Glutamatergic neuron (in vitro differentiated cells): ENCODE data around the gene RNPS1. TPM values are rescaled to one million over a fixed set of nuclear protein-coding genes. Genes with fewer than 3 reads are reported as not detected.
A peak's percentile ranks its signal among the peaks of the same experiment; 100 is the strongest.

ENCODE experiments used
- DNase-seq: peaks from one replicate; pipeline ENCODE4 v3.0.0; 2022
- H3K27ac Mint-ChIP-seq: one replicate; pipeline ENCODE4 v1.8.0; 2020; ENCODE audit warnings: mild to moderate bottlenecking, mixed read lengths, inconsistent platforms; ENCODE audit not compliant: unreplicated experiment
- H3K27me3 Mint-ChIP-seq: one replicate; pipeline ENCODE4 v1.8.0; 2020; ENCODE audit warnings: mild to moderate bottlenecking, moderate library complexity, mixed read lengths, inconsistent platforms; ENCODE audit not compliant: unreplicated experiment
- H3K36me3 Mint-ChIP-seq: one replicate; pipeline ENCODE4 v1.8.0; 2020; ENCODE audit warnings: mild to moderate bottlenecking, mixed read lengths, inconsistent platforms; ENCODE audit not compliant: unreplicated experiment
- H3K4me1 Mint-ChIP-seq: one replicate; pipeline ENCODE4 v1.8.0; 2020; ENCODE audit warnings: mild to moderate bottlenecking, low read depth, mixed read lengths, inconsistent platforms; ENCODE audit not compliant: unreplicated experiment
- H3K4me3 Mint-ChIP-seq: one replicate; pipeline ENCODE4 v1.8.0; 2020; ENCODE audit warnings: mild to moderate bottlenecking, mixed read lengths, inconsistent platforms; ENCODE audit not compliant: unreplicated experiment
- H3K9me3 Mint-ChIP-seq: one replicate; pipeline ENCODE4 v1.8.0; 2020; ENCODE audit warnings: mild to moderate bottlenecking, moderate library complexity, mixed read lengths, inconsistent platforms; ENCODE audit not compliant: unreplicated experiment
- total RNA-seq: library from RNA; stranded (reverse); fragmentation: NEBNext Ultra II Directional; extraction: Animal tissue kit (Norgen Biotek cat#: 25700); gene quantifications from one replicate; pipeline ENCODE4 v1.2.1, GENCODE V29; 2021; ENCODE audit not compliant: unreplicated experiment
- TF ChIP-seq, protein P1 (sequence below): fragments of 200-600 bp; sonication (generic); IDR thresholded peaks from one replicate; pipeline ENCODE4 v1.5.0; 2021; ENCODE audit not compliant: partially characterized antibody, unreplicated experiment

RNPS1 gene
- total RNA-seq, 1 donor from 2014 or later: 220 TPM

GRCh38 chr16:2229632-2230250, 38.2 kb downstream of the RNPS1 start:
- no peak for DNase-seq
- H3K4me3 Mint-ChIP-seq: no peak overlapping the region
- H3K36me3 Mint-ChIP-seq: no peaks in the 10 kb centered on the region
- H3K9me3 Mint-ChIP-seq: peaks cover 6% of the 10 kb centered on the region
- H3K4me1 Mint-ChIP-seq: peaks cover 3% of the 10 kb centered on the region
- peaks cover 5% of the 10 kb centered on the region for H3K27me3 Mint-ChIP-seq
- TF ChIP-seq, protein P1, sequence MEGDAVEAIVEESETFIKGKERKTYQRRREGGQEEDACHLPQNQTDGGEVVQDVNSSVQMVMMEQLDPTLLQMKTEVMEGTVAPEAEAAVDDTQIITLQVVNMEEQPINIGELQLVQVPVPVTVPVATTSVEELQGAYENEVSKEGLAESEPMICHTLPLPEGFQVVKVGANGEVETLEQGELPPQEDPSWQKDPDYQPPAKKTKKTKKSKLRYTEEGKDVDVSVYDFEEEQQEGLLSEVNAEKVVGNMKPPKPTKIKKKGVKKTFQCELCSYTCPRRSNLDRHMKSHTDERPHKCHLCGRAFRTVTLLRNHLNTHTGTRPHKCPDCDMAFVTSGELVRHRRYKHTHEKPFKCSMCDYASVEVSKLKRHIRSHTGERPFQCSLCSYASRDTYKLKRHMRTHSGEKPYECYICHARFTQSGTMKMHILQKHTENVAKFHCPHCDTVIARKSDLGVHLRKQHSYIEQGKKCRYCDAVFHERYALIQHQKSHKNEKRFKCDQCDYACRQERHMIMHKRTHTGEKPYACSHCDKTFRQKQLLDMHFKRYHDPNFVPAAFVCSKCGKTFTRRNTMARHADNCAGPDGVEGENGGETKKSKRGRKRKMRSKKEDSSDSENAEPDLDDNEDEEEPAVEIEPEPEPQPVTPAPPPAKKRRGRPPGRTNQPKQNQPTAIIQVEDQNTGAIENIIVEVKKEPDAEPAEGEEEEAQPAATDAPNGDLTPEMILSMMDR: no peak
- peak overlapping the region; percentile 77 for H3K27ac Mint-ChIP-seq

DNA sequence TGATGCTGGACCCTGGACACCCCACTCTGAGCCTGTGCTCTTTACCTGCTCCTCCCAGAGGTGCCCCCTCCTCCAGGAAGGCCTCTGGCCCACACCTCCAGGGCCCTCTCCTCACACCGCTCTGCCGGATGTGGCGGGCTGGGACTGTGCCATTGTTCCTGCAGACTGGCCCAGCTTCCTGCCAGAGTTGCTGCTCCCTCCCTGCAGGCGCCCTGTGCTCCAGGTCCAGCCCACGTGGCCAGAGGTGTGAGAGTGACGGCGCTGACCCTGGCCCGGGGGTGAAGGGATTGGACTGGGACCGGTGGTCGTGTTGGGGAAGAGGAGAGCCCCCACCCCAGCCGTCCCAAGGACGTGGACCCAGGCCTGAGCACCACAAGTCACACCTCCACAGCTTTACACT, 38.8 kb downstream of the RNPS1 start:
- TF ChIP-seq, protein P1: no peak
- Mint-ChIP-seq H3K27me3 (peaks cover 8% of the 10 kb centered on the region), H3K4me3 (no peak overlapping the region), H3K9me3 (peaks cover 9% of the 10 kb centered on the region), H3K27ac (no peak overlapping the region), H3K36me3 (no peaks in the 10 kb centered on the region), H3K4me1 (peaks cover 3% of the 10 kb centered on the region)
- no peak for DNase-seq

GRCh38 chr16:2228161-2228824, 39.6 kb downstream of the RNPS1 start:
- TF ChIP-seq, protein P1: no peak
- Mint-ChIP-seq H3K9me3 (peaks cover 7% of the 10 kb centered on the region), H3K4me3 (peak overlapping the region; percentile 57), H3K4me1 (peaks cover 3% of the 10 kb centered on the region), H3K27ac (peak overlapping the region; percentile 81), H3K27me3 (peaks cover 9% of the 10 kb centered on the region), H3K36me3 (no peaks in the 10 kb centered on the region)
- peak; percentile 72 for DNase-seq

DNA sequence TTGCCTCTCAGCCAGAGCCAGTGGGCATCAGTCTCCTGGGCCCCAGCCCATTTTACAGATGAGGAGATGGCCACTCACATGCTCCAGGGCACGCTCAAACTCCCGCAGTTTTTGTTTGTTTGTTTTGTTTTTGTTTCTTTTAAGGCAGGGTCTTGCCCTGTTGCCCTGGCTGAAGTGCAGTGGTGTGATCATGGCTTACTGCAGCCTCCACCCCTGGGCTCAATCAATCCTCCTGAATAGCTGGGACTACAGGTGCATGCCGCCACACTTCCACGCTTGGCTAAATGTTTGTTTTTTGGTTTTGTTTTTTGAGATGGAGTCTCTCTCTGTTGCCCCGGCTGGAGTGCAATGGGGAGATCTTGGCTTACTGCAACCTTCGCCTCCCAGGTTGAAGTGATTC, 41.0 kb downstream of the RNPS1 start:
- no peaks in the 10 kb centered on the region for H3K36me3 Mint-ChIP-seq
- peaks cover 3% of the 10 kb centered on the region for H3K4me1 Mint-ChIP-seq
- peaks cover 9% of the 10 kb centered on the region for H3K27me3 Mint-ChIP-seq
- TF ChIP-seq, protein P1: no peak
- H3K27ac Mint-ChIP-seq: no peak overlapping the region
- no peak overlapping the region for H3K4me3 Mint-ChIP-seq
- no peak for DNase-seq
- peaks cover 7% of the 10 kb centered on the region for H3K9me3 Mint-ChIP-seq

- Mint-ChIP-seq H3K4me1 (peaks cover 3% of the 10 kb centered on the region), H3K27me3 (peaks cover 9% of the 10 kb centered on the region), H3K9me3 (peaks cover 7% of the 10 kb centered on the region), H3K27ac (no peak overlapping the region), H3K4me3 (peak overlapping the region; percentile 25), H3K36me3 (no peaks in the 10 kb centered on the region)
- TF ChIP-seq, protein P1: no peak
- DNase-seq: no peak
Observed at GRCh38 chr16:2226245-2226793, 41.6 kb downstream of the RNPS1 start.
